ENCODE data around the gene ASB3.

ASB3 gene

DNA sequence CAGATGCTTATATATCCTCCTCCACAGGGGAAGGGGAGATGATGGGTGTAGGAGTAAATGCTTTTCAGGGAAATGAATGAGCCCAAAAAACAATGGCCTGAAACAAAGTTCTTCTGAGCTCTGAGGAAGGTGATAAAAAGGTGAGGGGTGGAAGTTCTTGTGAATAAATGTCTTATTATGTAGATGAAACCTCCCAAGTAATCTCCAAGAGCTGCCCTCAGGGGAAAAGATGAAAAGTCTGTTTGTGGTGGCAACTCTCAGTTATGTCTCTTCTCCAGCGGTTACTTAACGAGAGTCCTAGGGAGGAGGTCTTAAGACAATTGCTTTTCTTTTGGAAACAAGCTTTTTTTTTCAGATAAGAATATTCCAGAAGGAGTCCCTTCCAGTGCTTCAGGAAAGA, 134.6 kb downstream of the ASB3 start:
- DNase-seq = no peak

DNA sequence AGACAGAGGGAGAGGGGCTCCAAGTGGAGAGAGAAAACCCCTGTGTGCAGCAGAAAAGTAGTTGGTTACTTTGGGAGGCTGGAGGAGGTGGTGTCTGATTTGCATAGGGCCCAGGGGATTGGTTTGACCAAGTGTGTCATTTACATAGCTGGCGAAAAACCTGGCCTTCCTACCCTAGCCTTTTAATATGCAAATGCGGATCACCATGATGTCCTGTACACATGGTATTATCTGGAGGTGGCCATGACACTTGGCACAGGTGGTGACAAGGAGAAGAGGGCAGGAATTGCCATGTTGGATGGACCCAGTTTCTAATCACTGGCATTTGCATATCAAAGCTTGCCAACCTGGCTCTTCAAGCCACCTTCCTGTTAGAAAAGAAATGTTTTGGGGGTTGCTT, 140.0 kb downstream of the ASB3 start:
- DNase-seq = no peak

DNA sequence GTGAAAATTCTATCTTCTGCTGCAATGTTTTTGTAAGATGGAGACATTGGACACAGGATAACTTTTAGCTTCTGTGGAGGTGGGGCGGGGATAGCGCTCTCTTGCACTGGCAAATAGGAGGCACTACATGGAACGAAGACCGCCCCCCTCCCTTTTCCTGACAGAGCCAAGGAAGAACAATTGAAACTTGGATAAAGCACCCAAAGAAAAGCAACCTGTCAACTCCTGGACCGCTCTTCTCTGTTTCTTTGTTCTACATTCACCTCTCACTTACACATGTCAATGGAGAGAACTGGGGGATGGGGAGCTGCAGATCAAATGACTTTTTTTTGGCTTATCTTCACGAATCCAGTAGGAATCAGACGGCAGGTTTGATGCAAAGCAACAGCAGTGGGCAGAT, 145.5 kb downstream of the ASB3 start:
- DNase-seq = no peak

DNA sequence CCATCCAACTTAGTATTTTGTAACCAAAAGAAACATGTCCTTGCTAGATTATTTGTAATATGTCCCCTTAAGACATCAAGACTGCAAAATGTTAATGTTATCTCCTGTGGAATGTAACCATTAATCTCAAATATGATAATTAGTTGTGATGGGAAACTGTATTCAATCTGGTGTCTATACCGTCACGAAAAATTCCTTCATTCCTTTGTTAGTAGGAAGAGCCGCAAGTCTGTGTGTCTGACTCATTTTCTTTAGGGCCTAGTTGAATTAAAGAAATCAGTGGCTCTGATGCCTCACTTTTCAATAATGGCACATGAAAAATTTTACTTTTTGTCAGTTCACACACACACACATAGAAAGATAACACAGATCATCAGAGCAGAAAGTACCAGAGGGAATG, 146.3 kb downstream of the ASB3 start:
- no peak for DNase-seq

DNA sequence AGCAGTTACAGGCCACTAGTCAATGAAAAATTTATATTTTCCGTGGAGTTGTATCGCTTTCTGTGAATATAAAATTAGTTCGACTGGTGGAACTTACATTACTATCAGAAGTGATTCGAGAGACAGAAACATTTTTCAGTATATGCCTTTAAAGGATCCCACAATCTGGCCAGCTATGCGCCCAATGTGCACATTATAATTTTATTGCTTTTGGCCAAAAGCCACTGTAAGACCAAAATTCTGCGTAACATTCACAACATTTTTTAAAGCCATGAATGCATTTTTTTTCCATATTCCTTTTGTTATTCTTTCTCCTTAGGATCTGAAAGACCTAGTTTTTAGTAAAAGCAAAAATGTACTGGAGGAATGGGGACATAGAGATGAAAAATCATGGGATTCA, 150.2 kb downstream of the ASB3 start:
- DNase-seq = no peak

DNA sequence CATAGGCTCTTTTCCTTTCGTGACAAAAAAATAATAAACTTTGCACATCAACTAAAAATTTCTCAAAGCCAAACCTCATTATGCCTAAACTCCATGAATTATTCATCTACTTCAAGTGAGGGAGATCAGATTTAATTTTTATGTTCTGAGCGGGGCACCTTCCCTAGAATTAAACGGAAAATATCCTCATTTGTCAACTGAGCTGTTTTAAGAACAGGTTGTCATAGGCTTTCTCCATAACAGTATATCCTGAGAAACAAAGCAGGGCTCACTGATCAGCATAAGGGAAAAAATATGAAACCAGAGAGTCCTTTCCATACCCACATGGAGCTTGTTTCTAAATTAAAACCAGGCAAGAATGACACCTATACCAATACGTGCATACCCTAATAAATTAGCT, 150.6 kb downstream of the ASB3 start:
- DNase-seq = no peak

DNA sequence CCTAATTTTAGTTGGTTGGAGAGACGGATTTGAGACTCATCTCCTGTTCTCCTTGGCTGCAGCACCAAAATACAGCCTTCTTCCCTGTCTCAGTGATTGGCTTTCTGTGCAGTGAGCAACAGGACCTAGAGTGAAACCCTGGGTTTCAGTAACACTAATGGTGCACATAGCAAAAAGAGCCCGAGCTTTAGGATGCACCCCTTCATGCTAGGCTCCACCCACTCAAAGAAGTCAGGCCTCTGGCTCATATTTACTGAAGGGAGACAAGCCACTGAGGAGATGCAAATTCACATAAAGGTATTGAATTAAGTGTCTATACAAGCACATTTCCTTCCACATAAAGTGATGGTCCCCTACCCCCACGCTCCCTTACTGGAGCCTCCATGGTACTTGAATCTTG, 151.1 kb downstream of the ASB3 start:
- no peak for DNase-seq

DNA sequence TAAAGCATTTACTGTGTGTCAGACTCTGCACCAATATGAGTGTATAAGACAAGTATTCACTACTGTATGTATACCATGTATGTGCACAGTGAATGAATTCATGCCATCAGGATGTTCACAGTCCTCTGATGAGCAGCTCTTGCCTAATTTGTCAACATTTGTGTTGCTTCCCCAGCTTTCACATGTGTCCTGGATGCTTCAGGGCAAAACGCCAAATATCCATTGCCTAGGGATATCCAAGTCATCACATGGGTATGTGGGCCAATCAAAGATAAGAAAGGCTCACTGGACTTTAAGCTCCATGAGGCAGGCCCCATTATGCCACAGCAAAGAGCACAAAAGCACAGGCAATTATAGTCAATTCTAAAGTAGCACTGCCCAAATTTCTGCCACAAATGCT, 153.3 kb downstream of the ASB3 start:
- DNase-seq = no peak

DNA sequence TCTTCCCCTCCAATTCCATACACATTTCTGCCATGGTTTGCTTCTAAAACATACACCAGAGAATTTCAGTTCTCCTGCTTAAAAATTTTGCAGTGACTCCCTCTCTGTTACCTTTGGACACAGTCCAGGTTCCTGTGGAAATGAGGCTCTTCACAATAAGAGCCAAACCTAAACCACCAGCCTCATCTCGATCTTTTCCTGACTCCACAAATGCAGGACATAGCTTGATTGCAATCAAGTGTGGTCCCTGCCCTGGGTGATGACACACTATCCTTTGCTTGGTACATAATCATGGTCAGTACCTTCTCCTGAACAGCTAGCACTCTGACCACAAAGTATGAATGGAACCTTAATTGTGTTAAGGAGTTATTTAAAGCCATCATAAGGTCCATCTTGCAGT, 154.0 kb downstream of the ASB3 start:
- DNase-seq = no peak

DNA sequence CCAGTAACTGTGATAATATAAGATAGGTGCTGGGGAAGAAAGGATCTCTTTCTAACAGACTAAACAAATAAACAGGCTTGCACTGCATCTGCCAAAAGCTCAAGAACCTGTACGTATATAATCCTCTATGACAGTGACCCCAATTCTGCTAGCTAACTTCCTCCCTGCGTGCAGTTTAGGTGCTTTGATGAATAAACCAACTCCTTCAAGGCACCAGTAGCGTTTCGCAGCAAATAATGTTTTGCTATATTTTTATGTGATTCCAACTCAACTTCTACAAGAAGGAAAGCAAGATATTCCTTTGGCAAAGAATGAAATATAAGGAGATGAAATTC, 154.7 kb downstream of the ASB3 start:
- DNase-seq = no peak

DNA sequence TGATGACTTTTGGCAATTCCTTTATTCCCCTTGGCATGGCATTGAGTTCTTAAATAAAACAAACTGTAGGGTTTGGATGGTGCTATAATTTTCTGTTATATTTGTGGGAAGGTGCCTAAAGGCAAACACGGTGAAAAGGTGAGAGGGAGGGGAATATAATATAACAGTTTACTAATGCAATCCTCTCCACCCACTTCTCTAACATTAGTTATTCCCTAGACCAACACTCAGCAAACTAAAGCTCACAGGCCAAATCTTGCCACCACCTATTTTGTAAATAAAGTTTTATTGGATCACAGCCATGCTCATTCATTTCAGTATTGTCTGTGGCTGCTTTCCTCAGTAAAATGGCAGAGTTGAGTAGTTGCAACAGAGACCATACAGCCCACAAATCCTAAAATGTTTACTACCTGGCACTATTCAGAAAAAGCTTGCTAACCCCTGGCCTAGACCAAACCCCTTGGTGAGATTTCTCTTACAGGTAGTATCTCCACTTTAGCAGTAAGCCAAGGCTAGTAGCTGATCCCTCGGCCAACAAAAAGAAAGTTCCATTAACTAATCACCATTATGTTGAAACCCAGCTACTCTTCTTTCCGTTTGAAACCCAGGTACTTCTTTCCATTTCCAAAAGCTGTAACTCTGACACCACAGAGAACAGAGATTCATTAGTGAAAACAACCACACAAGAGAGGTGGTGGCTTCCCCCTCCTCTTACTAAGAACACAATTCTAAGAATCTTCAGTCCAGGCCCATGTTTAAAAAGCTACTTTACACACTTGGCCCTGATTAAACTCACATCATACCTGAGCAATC, 155.2 kb downstream of the ASB3 start:
- DNase-seq = no peak

DNA sequence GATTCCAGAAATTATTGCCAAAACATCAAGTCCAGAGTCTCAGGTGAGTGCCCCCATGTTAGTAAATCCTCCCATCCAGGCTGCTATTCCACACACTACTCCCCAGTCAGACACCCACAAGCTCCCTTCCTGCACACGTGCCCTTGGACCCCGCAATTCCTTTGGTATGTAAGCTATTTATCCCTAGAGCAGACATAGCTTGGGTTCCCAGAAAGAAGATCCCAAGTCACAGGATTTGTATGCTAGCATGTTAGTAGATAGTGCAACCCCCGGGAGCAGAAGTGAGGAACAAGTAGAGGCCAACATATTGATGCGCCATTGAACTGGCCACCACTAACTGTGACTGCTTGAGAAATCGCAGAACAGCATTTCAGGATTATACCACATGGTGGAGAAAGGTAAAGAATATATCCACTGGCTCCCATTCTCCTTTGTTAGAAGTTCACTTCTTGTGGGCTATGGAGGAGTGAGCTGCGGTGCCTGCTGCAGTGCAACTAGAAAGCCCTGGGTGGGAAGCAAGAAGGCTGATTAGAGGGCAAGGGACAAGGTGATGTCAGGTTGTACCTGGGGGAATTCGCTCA, 156.6 kb downstream of the ASB3 start:
- no peak for DNase-seq

DNA sequence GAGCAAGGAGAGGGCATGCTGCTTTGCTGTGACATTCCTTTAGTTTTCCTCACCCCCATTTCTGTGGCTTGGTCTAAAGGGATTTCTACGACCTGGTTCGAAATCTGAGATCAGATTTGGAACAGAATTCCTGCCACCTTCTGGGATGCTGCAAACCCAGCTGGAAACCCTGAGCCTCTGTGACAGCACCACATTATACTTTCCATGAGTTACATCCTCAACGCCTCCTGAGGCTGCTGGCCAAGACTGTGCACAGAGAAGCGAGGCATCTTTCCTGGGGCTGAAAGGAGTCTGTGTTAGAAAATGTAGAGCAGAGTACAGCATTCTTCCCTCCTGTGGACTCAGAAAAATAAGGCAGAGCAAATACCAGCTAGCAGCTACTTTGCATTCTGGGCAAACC, 157.3 kb downstream of the ASB3 start:
- DNase-seq = peak in 12 of 51 donors; percentile 1 to 28 (median 7)

DNA sequence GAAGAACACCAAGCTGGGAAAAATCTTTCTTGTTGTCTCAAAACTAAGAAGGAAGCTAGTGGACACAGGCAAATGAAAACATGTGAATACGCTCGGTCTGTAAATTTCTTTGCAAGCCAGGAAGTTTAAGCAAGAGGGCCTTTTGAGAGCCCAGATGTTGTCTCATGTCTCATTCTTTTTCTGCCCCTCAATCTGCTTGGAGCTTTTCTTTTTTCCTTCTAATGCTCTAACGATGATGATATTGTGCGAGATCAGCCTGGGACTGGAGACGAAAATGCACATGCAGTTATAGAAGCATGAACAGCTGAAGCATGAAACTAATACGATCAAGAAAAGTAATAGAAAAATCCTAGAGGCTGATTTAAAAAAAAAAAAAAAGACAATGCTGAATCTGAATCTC, 157.8 kb downstream of the ASB3 start:
- no peak for DNase-seq

DNA sequence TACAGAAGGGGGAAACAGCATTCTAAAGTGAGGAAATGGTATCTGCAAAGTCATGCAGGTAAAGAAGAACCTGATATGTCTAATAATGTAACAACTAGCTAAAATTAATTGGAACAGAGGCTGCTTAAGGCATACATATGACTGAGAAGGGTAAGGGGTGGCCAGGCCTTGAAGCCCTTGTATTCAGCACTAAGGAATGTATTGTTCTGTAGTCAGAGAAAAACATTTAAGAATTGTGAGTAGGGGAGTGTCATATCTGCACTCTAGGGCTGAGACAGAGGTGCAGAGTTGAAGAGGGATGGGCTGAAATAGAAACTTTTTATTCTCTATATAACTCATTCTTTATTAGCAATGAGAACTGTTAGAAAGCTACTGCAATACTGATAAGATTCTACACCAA, 164.6 kb downstream of the ASB3 start:
- no peak for DNase-seq

DNA sequence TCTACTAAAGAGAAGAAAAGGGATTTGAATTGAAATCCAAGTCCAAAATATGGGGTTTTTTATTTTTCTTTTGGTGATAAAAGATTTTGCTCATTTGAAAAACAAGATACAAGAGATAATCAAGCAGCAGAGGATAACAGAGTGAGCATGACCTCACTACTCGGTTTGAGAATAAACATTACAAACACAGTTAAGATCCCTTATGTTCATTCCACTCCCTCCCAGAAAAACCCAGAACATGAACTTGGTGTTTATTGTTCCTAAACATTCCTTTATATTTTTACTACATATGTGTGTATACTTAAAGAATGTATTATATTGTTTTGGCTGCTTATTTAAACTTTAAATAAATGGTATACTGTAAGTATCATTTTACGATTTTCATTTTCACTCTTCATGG, 165.8 kb downstream of the ASB3 start:
- no peak for DNase-seq

Data from hypothalamus (tissue), 51 donors.